ENCODE measurements around the gene NDUFB5.

Gene NDUFB5

DNA sequence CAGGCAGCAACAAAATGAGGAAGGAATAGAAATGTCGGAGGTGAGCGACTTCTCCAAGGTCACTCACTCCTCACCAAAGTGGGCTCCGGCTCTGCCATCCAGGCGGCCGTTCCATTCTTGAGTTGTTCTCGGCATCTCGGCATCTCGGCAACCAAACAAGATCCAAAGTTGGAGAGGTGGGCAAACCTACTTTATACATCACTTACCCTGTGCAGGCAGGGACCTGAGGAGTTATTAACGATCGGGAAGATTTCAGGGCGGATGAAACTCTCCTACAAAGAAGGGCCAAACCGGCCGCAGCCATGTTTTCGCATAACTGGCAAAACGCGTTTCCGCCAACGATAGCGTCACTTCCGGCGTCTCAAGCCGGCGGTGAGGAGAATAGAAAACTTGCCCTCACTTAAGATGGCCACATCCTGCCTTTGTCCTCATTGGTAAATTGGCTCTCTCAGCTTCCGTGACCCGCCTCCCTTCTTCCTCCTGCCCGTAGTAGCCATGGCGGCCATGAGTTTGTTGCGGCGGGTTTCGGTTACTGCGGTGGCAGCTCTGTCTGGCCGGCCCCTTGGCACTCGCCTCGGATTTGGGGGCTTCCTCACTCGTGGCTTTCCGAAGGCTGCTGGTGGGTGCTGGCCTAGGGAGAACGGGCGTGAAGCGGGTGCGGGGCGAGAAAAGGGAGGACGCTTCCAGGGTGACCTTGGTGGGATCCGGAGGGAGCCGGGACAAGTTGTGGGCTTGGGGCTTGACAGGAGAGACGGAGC lies at the start of gene NDUFB5, which contains the start of gene MRPL47:
NDUFB5 (plus strand) TSS at position 474 of the 758 bp plus-strand sequence; CDS start at position 496, 22 bp downstream.
MRPL47 (minus strand) TSS at position 318 of the 758 bp plus-strand sequence; CDS start at position 304, 14 bp downstream.
- DNase-seq (ENCODE audit: low read depth in 2 of 2), result peak; percentile 85 to 87

DNA sequence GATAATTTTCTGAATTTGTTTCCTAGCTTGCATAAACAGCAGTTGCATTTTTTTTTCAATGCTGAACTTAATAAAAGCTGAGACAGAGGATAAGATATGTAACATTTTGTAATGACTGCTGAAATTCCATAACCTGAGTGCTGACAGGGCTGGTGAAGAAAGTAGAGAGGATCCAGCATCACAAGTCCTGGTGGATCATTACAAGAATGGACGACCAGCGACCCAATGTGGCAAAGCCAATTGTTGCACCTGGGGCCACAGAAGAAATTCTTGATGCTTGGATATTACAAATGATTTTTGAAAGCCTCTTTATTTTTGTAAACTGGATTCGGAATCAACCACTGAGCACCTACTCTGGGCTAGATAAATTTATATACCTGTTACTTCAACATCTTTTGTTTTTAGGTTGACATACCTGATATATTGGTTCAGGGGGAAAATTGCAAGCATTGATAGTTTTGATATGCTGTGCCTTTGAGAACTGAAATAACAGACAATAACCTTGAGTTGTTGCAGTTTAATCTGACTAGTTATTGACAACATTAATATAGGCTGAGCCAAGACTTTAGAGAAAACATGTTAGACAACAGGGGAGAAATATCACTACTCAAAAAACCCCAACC lies 45.7 kb upstream of the NDUFB5 start:
- peak in 1 of 2 experiments; percentile 28 for DNase-seq (ENCODE audit: low read depth in 2 of 2)

DNA sequence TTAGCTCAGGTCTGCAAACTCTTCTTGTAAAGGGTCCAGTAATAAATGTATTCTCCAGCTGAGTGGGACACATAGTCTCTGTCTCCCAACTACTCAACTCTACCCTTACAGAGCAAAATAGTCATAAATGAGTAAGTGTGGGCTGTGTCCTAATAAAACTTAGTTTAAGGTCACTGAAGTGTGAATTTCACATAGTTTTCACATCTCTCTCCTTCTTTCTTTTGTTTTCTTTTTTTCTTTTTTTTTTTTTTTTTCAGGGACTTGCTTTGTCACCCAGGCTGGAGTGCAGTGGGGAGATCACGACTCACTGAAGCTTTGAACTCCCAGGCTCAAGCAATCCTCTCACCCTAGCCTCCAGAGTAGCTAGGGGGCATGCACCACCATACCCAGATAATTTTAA lies 43.8 kb upstream of the NDUFB5 start:
- DNase-seq (ENCODE audit: low read depth in 2 of 2), result no peak

DNA sequence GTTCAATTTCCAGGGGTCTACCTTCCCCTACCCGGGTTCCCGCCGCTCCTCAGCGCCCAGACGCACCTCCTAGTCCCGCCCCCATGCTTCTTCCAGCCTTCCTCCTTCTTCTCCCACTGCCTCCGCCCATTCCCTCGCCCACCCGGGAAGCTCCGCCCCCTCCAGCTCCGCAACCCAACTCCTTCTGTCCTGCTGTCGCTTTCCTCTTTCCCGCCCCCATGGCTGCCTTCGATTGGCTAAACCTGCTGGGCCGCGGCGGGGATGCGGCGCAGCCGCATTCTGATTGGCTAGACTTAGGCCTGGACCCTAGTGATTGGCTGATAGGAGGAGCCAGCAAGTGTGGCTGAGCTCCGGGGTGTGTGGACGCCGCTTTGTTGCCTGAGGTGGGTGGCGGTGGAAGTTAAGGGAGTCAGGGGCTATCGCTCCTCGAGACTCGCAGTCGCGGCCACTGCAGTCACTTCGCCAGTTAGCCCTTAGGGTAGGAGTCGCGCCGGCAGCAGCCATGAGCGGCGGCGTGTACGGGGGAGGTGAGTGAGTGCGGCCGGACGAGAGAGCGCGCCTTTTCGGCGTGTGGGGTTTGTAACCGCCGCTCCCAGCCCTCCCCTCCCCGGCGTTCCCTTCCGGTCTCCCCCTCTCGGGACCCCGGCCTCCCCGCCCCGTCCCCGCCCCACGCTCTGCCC lies 41.9 kb upstream of the NDUFB5 start, which contains the start of gene ACTL6A:
ACTL6A (plus strand) TSS at position 336 of the 680 bp plus-strand sequence; CDS start at position 503, 167 bp downstream.
- peak; percentile 98 to 100 for DNase-seq (ENCODE audit: low read depth in 2 of 2)

DNA sequence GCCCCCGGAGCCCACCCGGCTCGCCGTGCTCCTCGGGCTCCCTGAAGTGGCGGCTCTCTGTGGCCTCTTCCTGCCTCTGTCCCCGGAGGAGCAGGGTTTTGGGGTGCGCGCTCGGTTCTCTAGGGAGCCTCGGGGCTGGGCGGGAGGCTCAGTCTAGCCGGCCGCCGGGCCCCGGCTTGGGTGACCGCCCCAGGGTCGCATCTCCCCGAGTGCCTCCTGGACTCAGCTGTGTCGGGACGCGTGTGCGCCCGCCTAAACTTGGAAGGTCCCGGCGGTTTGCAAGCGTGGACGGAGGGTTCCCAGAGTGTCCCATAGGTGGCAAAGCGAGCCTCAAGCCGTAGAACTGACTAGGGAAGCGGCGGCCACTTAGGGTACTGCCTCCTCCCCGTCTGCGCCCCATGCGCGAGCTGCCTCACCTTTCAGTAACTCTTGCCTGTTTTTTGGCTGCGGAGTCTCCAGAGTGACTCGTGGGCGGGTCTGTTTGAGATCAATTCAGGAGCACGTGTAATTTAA lies 41.3 kb upstream of the NDUFB5 start:
- DNase-seq (ENCODE audit: low read depth in 2 of 2), result peak; percentile 34 to 63

DNA sequence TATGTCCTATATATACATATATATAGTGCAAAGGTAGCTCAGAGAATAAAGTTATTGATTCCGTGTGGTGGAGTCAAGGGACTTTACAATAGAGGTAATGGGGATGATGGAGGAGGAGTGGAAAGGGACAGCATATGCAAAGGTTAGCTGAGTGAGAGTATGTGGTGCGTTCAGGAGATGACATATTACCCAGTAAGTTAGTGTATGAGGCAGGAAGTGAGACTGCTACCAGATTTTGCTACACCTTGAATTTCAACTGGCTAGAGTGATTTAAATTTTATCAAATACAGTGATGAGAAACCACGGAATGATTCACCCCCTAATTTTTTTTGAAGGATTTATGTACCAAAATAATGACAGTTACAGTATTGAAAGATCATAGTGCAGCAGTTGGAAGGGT lies 39.1 kb upstream of the NDUFB5 start:
- DNase-seq (ENCODE audit: low read depth in 2 of 2), result no peak

DNA sequence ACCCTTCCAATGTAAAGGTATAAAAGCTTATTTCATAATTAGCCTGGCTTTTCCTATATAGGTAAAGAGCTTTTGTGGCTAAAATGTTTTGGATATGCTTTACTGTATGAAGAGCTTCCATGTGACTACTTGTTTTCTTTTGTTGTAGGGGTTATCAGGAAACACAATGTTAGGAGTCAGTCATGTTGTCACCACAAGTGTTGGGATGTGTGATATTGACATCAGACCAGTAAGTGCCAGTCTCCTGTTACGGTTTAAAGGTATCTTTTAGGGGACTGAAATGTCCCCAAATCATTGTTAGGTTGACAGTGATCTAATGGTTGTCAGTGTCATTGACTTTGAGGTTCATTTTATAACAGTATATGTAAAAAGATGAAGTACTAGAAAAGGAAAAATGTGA lies 23.6 kb upstream of the NDUFB5 start:
- DNase-seq (ENCODE audit: low read depth in 2 of 2), result no peak

DNA sequence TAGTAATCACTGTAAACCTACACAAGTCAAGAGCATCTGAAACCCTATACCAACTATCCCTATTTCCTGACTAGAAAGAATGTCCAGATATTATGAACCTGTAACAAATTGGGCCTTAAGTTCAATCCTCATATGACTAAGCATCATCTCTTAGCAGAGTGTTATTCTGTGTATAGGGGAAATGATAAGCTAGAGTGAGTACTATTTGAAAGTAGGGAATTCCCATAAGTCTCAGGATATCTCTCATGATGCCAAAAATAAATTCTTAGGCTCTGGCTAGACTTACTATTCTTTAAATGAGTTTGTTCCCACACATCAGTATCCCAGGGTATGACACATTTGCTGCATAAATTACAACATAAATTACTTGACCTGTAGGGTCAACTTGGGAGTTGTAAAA lies 15.5 kb upstream of the NDUFB5 start:
- no peak for DNase-seq (ENCODE audit: low read depth in 2 of 2)

DNA sequence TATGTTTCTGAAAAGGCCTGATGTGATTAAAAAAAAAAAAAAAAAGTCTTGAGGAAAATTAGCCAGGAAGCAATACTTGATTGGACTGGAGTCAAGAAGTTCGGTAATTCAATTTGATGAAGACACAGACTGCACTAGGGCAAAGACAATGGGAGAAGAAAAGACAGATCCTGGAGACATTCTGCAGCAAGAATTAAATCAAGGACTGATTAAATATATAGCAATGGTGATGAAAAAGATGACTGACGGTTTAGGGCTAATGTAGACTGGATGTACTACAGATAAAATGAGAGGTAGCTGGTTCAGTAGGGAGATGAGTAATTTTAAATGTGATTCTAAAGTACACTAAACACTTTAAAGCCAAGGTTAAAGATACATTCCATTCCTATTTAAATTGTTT lies 13.9 kb upstream of the NDUFB5 start:
- no peak for DNase-seq (ENCODE audit: low read depth in 2 of 2)

DNA sequence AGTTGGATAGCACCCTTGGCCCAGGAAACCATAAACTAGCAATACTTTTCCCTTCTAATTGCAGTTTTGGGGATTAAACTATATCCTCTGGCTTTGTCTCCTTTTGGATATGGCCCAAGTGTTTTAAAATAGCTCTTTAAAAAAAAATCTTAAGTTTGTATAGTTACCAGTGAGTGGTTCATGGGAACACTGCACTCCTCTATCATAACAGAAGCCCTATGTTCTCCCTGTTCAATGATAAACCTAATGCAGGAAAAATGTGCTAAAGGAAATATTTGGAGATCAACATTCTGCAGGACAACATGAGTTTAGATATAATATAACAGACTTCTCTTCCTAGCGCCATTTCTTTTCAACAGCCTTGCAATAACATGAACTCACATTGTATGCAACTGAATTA lies 13.3 kb upstream of the NDUFB5 start:
- no peak for DNase-seq (ENCODE audit: low read depth in 2 of 2)

DNA sequence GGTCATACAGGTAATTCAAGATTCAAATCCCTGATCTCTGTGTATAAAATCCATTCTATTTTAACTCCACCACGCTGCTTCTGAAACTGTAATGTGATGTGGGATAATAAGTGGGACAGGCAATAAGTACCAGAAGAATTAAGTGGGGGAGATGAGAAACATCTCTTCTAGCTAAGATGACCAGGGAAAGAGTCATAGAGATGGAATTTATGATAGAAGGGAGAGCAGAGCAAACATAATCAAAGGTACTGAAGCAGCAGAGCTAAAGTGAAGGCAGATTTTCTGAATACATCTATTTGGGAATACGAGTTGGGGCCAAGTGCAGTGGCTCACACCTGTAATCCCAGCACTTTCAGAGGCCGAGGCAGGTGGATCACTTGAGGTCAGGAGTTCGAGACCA lies 5.1 kb upstream of the NDUFB5 start:
- no peak for DNase-seq (ENCODE audit: low read depth in 2 of 2)

DNA sequence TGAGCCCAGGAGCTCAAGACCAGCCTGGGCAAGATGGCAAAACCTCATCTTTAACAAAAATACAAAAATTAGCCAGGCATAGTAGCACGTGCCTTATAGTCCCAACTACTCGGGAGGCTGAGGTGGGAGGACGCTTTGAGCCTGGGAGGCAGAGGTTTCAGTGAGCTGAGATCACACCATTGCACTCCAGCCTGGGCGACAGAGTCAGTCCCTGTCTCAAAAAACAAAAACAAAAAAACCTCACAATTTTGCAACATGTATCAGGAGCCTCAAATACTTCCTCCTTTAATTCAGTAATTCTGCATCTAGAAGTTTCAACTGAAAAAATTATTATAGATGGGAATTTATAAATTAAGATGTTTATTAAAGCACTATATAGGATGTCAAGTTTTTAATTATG lies 1.3 kb upstream of the NDUFB5 start:
- DNase-seq (ENCODE audit: low read depth in 2 of 2), result no peak

DNA sequence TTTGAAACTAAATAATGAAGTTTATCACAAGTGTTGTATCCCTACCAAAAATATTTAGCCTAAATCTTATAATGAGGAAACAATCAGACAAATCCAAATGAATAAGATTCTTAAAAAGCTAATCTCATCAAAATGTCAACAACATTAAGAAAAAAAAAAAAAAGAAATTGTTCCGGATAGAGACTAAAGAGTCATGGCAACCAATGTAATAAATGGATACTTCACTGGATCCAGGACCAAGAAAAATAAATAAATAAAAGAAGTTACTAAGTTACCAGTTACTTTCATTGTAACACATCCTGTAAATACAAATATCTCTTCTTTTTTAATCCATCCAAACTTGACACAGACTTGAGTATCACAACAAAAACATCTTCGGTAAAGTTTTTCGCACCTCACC lies 763 bp upstream of the NDUFB5 start:
- DNase-seq (ENCODE audit: low read depth in 2 of 2), result no peak

DNA sequence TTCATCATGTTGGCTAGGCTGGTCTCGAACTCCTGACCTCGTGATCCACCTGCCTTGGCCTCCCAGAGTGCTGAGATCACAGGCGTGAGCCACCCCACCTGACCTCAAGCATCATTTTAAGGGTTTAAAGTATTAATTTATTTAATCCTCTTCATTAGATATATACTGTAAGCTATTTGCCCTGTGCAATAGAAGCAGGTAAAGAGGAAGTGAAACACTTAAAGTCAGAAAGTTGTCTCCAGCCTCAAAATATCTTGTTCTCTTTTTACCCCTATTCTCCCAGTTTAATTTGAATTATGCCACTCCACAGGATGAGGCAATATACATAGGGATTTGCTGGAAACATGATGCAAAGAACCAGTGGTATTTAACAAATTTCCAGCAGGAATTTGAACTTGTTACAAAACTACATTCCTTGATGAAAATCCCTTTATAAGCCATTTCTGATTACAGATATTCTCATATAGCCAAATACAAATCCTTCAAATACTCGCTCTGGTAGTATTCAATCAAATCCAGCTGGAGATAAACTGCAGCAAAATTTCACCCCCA lies 2.0 kb downstream of the NDUFB5 start:
- DNase-seq (ENCODE audit: low read depth in 2 of 2), result no peak

DNA sequence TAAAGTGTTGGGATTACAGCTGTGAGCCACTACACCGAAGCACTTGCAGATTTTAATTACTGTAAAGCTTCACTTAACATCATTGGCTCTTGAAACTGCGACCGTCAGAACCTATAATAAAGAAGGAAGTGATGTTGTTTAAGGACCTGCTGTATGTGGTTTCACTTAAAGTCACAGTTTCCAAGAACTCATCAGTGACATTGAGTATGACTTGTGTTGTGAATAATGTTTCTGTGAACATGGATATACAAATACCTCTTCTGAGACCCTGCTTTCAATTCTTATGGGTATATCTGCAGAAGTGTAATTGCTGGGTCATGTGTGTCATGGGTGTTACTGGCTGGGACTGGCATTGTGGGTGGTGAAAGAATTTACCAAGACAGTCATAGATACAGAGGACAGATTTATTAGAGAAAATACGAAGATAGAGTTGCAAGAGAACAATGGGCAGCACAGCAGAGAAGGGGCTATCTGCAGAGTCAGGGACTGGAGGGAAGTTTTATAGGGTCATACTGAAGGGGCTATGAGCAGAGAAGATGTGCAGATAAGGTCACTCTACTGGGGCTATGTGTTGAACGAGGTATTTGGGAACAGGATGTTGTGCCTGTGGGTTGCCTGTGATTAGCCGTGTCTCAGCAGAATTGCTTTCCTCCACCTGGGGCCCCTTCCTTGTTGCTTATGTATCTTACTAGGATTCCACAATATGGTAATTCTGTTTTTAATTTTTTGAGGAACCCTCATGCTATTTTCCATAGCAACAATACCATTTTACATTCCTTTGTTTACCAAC lies 4.5 kb downstream of the NDUFB5 start:
- no peak for DNase-seq (ENCODE audit: low read depth in 2 of 2)

DNA sequence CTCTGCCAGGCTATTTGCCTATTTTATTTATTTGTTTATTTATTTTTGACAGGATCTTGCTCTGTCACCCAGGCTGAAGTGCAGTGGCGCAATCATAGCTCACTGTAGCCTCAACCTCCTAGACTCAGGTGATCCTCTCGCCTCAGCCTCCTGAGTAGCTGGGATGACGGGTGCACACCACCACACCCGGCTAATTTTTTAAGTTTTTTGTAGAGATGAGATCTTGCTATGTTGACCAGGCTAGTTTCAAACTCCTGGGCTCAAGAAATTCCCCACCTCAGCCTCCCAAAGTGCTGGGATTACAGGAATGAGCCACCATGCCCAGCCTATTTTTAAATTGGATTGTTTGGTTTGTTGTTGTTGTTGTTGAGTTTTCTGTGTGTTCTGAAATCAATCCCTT lies 5.5 kb downstream of the NDUFB5 start:
- DNase-seq (ENCODE audit: low read depth in 2 of 2), result no peak

DNA sequence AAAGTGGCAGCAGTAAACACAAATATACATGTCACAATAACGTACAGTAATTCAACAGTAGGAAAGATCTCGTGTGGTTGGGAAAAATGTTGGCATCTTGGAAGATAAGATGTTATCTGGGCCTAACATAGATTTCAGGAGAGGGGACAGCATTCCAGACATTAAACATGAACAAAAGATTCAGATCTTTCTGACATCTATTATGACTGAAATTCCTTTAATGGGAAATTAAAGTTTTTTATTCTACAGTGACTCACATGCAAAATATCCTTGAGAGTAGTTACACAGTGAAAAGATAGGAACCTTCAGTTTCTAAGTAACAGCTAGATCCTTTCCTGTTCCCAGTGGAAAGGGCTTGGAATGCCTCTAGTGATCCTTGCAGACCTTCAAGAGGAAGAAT lies 9.2 kb downstream of the NDUFB5 start:
- DNase-seq (ENCODE audit: low read depth in 2 of 2), result no peak

DNA sequence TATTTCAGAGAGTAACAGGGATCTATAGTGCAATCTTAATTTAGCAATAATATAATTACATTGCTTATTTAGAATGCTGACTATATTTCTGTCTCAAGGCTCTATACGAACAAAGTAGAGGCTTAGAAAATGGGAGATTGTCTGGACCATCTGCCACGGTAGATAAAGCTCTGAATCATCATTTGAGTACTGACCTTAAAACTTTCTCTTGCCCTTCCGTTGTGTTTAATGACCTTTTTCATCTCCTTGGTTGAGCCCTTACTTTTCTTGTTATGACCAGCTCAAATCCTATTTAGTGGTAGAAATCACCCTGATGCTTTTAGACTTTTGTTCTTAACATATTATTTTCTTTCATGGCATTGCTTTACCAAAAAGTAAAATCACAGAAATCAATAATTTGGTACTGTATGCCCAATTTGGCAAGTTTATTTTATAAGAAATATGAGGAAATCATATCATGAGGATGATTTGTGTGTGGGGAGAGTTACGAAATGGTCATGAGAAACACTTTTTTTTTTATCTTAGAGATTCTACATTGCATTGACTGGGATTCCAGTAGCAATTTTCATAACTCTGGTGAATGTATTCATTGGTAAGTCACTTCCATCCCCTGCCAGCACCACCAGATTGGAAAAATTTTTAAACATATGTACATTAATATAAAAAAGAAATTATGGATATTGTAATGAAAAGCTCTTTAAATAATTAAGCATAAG lies 11.0 kb downstream of the NDUFB5 start:
- DNase-seq (ENCODE audit: low read depth in 2 of 2), result no peak

DNA sequence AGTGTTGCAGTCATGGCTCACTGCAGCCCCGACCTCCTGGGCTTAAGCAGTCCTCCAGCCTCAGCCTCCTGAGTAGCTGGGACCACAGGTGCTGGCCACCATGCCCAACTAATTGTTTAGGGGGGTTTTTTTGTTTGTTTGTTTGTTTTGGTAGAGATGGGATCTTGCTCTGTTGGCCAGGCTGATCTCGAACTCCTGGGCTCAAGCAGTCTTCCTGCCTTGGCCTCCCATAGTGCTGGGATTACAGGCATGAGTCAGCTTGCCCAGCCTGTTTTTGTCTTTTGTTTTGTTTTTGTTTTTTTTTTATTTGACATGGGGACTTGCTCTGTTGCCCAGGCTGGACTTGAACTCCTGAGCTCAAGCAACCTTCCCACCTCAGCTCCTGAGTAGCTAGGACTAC lies 17.4 kb downstream of the NDUFB5 start:
- no peak for DNase-seq (ENCODE audit: low read depth in 2 of 2)

DNA sequence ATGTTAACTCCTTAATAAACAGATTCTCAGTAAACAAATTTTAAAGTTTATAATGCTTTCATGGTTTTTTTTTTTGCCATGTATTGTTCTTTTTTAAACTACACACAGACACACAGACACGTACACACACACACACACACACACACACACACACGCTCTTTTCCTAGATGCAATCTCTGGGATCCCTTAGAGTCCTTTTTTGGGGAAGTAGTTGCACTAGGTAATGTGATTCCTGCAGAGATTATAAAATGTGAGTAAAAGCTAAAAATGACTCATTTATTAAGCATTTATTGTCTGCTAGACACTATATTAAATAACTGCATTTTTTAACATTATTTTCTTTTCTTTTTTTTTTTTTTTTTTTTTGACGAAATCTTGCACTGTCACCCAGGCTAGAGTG lies 19.9 kb downstream of the NDUFB5 start:
- DNase-seq (ENCODE audit: low read depth in 2 of 2), result no peak

All from stimulated activated CD4-positive, alpha-beta T cell treated with anti-CD3 and anti-CD28 coated beads, Interleukin-12 subunit alpha, Interleukin-12 subunit beta, amount 100 ng/mL, for 24 hours (primary cell).